NCI-H226 (cell line): ENCODE data around the gene UBXN2A.

Experiments
- DNase-seq: peaks from one replicate; pipeline ENCODE4 v3.0.0-alpha.2; 2015

Gene UBXN2A

GRCh38 chr2:24046930-24047702 is 106.9 kb downstream of the UBXN2A start, which contains the start of gene WDCP:
Gene WDCP, minus strand, starts transcription at chr2:24047391. Its CDS starts 7,897 bp downstream, at chr2:24039494.
- DNase-seq, result peak; percentile 99

GRCh38 chr2:24047703-24048033 is 107.4 kb downstream of the UBXN2A start:
- no peak for DNase-seq

GRCh38 chr2:24048769-24049484 is 108.7 kb downstream of the UBXN2A start:
- DNase-seq, result no peak

- peak; percentile 39 for DNase-seq
Observed at GRCh38 chr2:24049485-24050021, 109.3 kb downstream of the UBXN2A start, which contains the start of gene FKBP1B. Gene FKBP1B, plus strand, starts transcription at chr2:24049741. Its CDS starts 109 bp downstream, at chr2:24049850.

- DNase-seq, result no peak
Observed at GRCh38 chr2:24050041-24050979, 110.0 kb downstream of the UBXN2A start.

- DNase-seq, result no peak
Observed at GRCh38 chr2:24051833-24052232, 111.6 kb downstream of the UBXN2A start.

GRCh38 chr2:24052951-24053350 is 112.7 kb downstream of the UBXN2A start:
- no peak for DNase-seq
